Colonic mucosa (tissue), 4 donors: ENCODE data around the gene C7orf33. TPM values are rescaled to one million over a fixed set of nuclear protein-coding genes. Genes with fewer than 3 reads are reported as not detected.

Experiments
- DNase-seq: peaks from one replicate; pipeline ENCODE4 v3.0.0-alpha.2; 2020
- H3K27ac ChIP-seq: fragments of 200-600 bp; one replicate; pipeline ENCODE4 v1.8.0; 2021
- H3K27me3 ChIP-seq: fragments of 200-600 bp; one replicate; pipeline ENCODE4 v1.8.0; 2021
- H3K36me3 ChIP-seq: fragments of 200-600 bp; one replicate; pipeline ENCODE4 v1.8.0; 2021
- H3K4me1 ChIP-seq: fragments of 200-600 bp; one replicate; pipeline ENCODE4 v1.8.0; 2021; ENCODE audit warnings: mild to moderate bottlenecking
- H3K4me3 ChIP-seq: fragments of 200-600 bp; one replicate; pipeline ENCODE4 v1.8.0; 2021
- H3K9ac ChIP-seq, 2 donors: one replicate each; pipeline ENCODE4 v1.7.0; 2013; ENCODE audit warnings: control low read depth in 2 of 2, low read depth in 2 of 2, low read length in 2 of 2
- H3K9me3 ChIP-seq: fragments of 200-600 bp; one replicate; pipeline ENCODE4 v1.8.0; 2021
- CTCF ChIP-seq: fragments of 200-600 bp; IDR thresholded peaks from one replicate; pipeline ENCODE4 v1.8.0; 2022; ENCODE audit warnings: antibody characterized with exemption, mild to moderate bottlenecking
- intact Hi-C: fragments of 100-400 bp; cut with DNase I; formaldehyde crosslinking; loops from one replicate; pipeline ENCODE4 v1.14.1; 2022
- total RNA-seq, 2 donors: library from RNA; stranded (reverse); fragmentation: NEBNext Ultra II Directional in 1 of 2; extraction: Animal tissue kit (Norgen Biotek cat#: 25700) in 1 of 2; gene quantifications; one replicate each; pipeline ENCODE4 v1.2.1, GENCODE V29; 2021
- donor health status: healthy.
- donor health status: DM: no; HTN: no; CAD: no.
- donor health status: DM: no; HTN: no; CAD: no.

The C7orf33 gene
- total RNA-seq, 2 donors from 2014 or later = not detected

- H3K36me3 ChIP-seq = no peaks in the 10 kb centered on the region
- no peak overlapping the region for H3K27ac ChIP-seq
- intact Hi-C loops = no loop called here
- no peaks in the 10 kb centered on the region for H3K27me3 ChIP-seq
- H3K9me3 ChIP-seq = no peaks in the 10 kb centered on the region
- no peak overlapping the region for H3K4me3 ChIP-seq
- H3K9ac ChIP-seq = no peak overlapping the region
- DNase-seq = no peak
- no peaks in the 10 kb centered on the region for H3K4me1 ChIP-seq
- no peak for TF ChIP-seq CTCF
These were observed 73.8 kb downstream of the C7orf33 start for GRCh38 chr7:148664324-148664723.

DNA sequence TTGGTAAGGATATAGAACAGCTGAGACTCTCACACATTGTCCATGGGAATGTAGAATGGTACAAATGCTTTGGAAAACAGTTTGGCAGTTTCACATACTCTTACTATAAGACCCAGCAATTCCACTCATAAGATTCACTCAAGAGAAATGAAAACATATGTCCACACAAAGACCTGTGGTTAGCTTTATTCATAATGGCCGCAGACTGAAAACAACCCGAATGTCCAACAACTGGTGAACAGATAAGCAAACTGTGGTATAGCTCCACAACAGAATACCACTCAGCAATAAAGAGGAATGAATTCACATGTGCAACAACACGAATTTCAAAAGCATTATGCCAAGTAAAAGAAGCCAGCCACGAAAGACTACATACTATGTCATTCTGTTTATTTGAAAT lies 74.7 kb downstream of the C7orf33 start:
- intact Hi-C loops = no loop called here
- TF ChIP-seq CTCF = no peak
- Histone ChIP-seq H3K27ac (no peak overlapping the region), H3K4me3 (no peak overlapping the region), H3K9ac (no peak overlapping the region), H3K9me3 (no peaks in the 10 kb centered on the region), H3K27me3 (no peaks in the 10 kb centered on the region), H3K36me3 (no peaks in the 10 kb centered on the region), H3K4me1 (no peaks in the 10 kb centered on the region)
- DNase-seq = no peak

Other genes with a start within 250 kb of the C7orf33 start
- 10 to 100 TPM; 36.2 to 36.9 TPM for gene CUL1, start 108.1 kb downstream of the C7orf33 start, total RNA-seq